Measurements from ENCODE around the gene FGGY. TPM values are rescaled to one million over a fixed set of nuclear protein-coding genes. Genes with fewer than 3 reads are reported as not detected.

The FGGY gene
- total RNA-seq, 1 donor from 2014 or later = 32.5 TPM

GRCh38 chr1:59718064-59718988 is 421.4 kb downstream of the FGGY start:
- no peak overlapping the region for H3K4me2 ChIP-seq
- no peak overlapping the region for H3K4me3 Mint-ChIP-seq
- no peaks in the 10 kb centered on the region for H3K27me3 Mint-ChIP-seq (ENCODE audit: insufficient read depth, low read depth)
- H3K27ac Mint-ChIP-seq = no peak overlapping the region
- no peaks in the 10 kb centered on the region for H3K9me3 ChIP-seq (ENCODE audit: low read depth)
- H3F3A ChIP-seq (ENCODE audit: low read depth) = no peaks in the 10 kb centered on the region
- H3K36me3 Mint-ChIP-seq = no peaks in the 10 kb centered on the region
- H3K27ac ChIP-seq = no peak overlapping the region
- H4K20me1 ChIP-seq (ENCODE audit: low read depth) = no peaks in the 10 kb centered on the region
- peaks cover 4% of the 10 kb centered on the region for H3K9me3 Mint-ChIP-seq
- no peak overlapping the region for H3K9ac ChIP-seq
- H3K79me2 ChIP-seq (ENCODE audit: low read depth) = no peaks in the 10 kb centered on the region
- no peaks in the 10 kb centered on the region for H3K36me3 ChIP-seq
- H3K4me3 ChIP-seq = no peak overlapping the region
- H3K27me3 ChIP-seq = no peaks in the 10 kb centered on the region
- H3K4me1 Mint-ChIP-seq = peaks cover 7% of the 10 kb centered on the region
- H3K4me1 ChIP-seq = peaks cover 8% of the 10 kb centered on the region
- TF ChIP-seq EZH2 (IDR thresholded peaks at IDR 0.05) = no peak
- no peak for TF ChIP-seq EZH2phosphoT487 (IDR thresholded peaks at IDR 0.05)
- TF ChIP-seq CTCF (IDR thresholded peaks at IDR 0.05) = peak; percentile 76
- no peak overlapping the region for H2AFZ ChIP-seq (replicated peaks)
- DNase-seq (ENCODE audit: low spot score) = peak; percentile 31

GRCh38 chr1:59718989-59719360 is 422.1 kb downstream of the FGGY start:
- Mint-ChIP-seq H3K36me3 (no peaks in the 10 kb centered on the region), H3K27me3 (ENCODE audit: insufficient read depth, low read depth) (no peaks in the 10 kb centered on the region), H3K4me1 (peaks cover 7% of the 10 kb centered on the region), H3K9me3 (peaks cover 4% of the 10 kb centered on the region), H3K27ac (no peak overlapping the region), H3K4me3 (no peak overlapping the region)
- Histone ChIP-seq H3K27me3 (no peaks in the 10 kb centered on the region), H3F3A (ENCODE audit: low read depth) (no peaks in the 10 kb centered on the region), H3K4me1 (peaks cover 8% of the 10 kb centered on the region), H3K9ac (no peak overlapping the region), H3K36me3 (no peaks in the 10 kb centered on the region), H4K20me1 (ENCODE audit: low read depth) (no peaks in the 10 kb centered on the region), H3K9me3 (ENCODE audit: low read depth) (no peaks in the 10 kb centered on the region), H3K4me2 (no peak overlapping the region), H2AFZ (replicated peaks) (no peak overlapping the region), H3K79me2 (ENCODE audit: low read depth) (no peaks in the 10 kb centered on the region), H3K4me3 (no peak overlapping the region), H3K27ac (no peak overlapping the region)
- no peak for TF ChIP-seq CTCF (IDR thresholded peaks at IDR 0.05)
- no peak for TF ChIP-seq EZH2 (IDR thresholded peaks at IDR 0.05)
- TF ChIP-seq EZH2phosphoT487 (IDR thresholded peaks at IDR 0.05) = no peak
- DNase-seq (ENCODE audit: low spot score) = no peak

- Histone ChIP-seq H3K4me3 (no peak overlapping the region), H3K27me3 (no peaks in the 10 kb centered on the region), H4K20me1 (ENCODE audit: low read depth) (no peaks in the 10 kb centered on the region), H3K79me2 (ENCODE audit: low read depth) (no peaks in the 10 kb centered on the region), H3K36me3 (no peaks in the 10 kb centered on the region), H3K27ac (no peak overlapping the region), H3K9me3 (ENCODE audit: low read depth) (no peaks in the 10 kb centered on the region), H3K4me2 (no peak overlapping the region), H2AFZ (replicated peaks) (no peak overlapping the region), H3K4me1 (peaks cover 8% of the 10 kb centered on the region), H3K9ac (no peak overlapping the region), H3F3A (ENCODE audit: low read depth) (no peaks in the 10 kb centered on the region)
- peaks cover 7% of the 10 kb centered on the region for H3K4me1 Mint-ChIP-seq
- no peak overlapping the region for H3K4me3 Mint-ChIP-seq
- H3K27me3 Mint-ChIP-seq (ENCODE audit: insufficient read depth, low read depth) = no peaks in the 10 kb centered on the region
- DNase-seq (ENCODE audit: low spot score) = no peak
- TF ChIP-seq EZH2phosphoT487 (IDR thresholded peaks at IDR 0.05) = no peak
- TF ChIP-seq CTCF (IDR thresholded peaks at IDR 0.05) = no peak
- no peak for TF ChIP-seq EZH2 (IDR thresholded peaks at IDR 0.05)
- H3K36me3 Mint-ChIP-seq = peaks cover 2% of the 10 kb centered on the region
- H3K9me3 Mint-ChIP-seq = peaks cover 10% of the 10 kb centered on the region
- no peak overlapping the region for H3K27ac Mint-ChIP-seq
Observed at GRCh38 chr1:59720326-59721115, 423.6 kb downstream of the FGGY start.

Measured in neural progenitor cell (in vitro differentiated cells).